Purkinje cell (primary cell): Measurements from ENCODE around the gene LRRC25. TPM values are rescaled to one million over a fixed set of nuclear protein-coding genes. Genes with fewer than 3 reads are reported as not detected.

Experiments
- polyA plus RNA-seq: library from polyadenylated mRNA; unstranded; fragments of >200 nt; fragmentation: Nextera tagmentation; gene quantifications from 2 replicates; pipeline ENCODE4 v1.2.1, GENCODE V29; 2014

LRRC25 gene
- not detected in 2 replicates for polyA plus RNA-seq

DNA sequence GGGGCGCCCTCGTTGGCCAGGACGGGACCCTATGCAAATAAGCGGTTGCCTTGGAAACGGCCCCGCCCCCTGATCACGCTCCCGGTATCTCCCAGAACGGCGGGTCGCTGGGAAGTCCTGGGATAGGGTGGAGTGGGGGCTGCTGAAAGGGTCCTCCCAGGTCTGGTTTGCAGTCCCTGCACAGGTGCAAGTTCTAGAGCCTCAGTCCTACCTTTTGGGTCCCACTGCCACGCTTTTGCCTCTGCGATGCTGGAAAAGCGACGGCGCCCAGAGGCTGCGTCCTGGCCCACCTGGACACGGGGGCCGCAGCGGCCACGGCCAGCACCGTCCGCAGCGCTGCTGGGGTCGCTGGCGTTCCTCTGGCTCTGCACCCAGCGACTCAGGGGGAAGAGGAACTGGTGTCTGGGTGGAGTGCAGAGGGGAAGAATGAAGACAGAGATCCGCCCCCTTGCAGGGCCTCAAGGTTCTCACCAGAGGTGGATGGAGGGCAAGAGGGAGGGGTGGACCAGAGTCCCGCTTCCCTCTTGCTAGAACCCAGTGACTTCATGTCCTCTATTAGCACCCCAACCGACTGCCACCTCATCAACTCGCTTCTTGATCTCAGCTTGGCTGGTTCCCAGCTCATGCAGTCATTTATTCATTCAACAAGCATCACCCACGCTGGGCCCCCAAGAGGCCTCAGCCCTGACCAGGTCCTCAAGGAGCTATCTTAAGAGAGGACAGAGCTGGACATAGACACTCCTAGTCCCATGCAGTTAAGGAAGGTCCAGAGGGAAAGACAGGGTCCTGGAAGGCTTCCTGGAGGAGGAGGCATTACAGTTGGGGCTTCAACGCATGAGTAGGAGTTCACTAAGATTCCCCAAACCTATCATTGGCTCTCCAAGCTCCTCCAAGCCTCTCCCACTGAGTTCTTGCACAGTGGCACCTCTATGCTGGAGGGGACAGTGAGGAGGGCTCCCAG, at the start of gene LRRC25:
Gene LRRC25, minus strand, starts transcription at position 381 of the 961 bp plus-strand sequence. CDS start 659 bp downstream, outside the sequence.

DNA sequence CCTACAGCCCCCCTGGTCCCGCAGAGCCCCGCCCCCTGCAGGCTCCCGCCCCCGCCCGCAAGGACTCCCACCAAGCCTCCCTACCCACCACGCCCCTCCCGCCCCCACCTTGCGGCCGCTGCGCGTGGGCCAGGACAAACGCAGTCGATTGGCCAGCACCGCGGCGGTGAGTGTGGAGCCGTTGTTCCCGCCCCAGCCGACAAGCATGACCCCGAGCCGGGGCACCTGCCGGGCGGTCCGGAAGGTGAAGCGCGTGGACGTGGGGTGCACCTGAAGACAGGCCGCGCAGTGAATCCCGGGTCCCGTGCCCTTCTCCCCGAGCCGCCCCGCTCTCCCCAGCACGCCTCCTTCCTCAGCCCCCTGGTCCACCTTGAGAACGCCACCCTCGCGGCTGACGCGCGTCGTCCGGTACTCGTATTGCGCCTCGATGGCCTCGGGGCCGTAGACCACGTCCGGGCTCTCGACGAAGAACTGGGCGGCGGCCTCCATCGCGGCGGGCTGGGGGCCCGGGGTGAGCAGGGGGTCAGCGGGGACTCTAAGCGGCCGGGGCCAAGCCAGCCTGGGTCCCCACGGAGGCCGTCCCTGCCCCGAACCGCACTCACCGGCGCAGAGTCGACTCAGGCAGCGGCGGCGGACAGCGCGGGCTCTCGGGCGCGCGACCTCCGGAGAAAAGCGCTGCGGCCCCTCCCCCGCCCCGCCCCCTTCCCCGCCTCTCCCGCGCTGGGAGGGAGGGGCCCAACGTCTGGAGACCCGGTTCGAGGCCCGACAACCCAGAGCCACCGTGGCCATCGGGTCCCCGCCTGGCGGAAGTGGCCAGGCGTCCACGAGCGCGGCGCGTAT, 40.3 kb upstream of the LRRC25 start, which contains the start of gene ISYNA1:
Gene ISYNA1, minus strand, starts transcription at position 643 of the 840 bp plus-strand sequence. Its CDS starts 154 bp downstream, at position 489.

DNA sequence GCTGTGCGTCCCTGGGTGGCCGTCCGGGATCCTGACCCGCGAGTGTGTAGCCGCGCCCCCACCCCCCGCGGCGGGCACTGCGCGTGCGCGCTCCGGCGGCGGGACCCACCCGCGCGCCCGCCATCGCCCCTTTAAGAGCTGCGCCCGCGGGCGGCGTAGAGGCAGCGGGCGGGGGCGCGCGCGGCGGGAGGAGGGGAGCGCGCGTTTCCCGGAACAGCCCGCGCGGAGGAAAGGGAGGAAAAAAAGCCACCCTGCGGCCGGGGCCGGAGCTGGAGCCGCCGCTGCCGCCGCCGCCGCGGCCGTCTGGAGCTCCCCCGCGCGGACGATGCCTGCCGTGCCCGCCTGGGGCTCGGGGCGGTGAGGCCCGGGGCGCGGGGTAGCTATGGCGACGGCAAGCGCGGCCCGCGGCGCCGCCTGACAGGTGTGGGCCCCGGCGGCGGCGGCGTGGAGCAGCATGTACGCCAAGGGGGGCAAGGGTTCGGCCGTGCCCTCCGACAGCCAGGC, 21.8 kb upstream of the LRRC25 start, which contains the start of gene SSBP4:
Gene SSBP4, plus strand, starts transcription at position 204 of the 504 bp plus-strand sequence. Its CDS starts 251 bp downstream, at position 455.

DNA sequence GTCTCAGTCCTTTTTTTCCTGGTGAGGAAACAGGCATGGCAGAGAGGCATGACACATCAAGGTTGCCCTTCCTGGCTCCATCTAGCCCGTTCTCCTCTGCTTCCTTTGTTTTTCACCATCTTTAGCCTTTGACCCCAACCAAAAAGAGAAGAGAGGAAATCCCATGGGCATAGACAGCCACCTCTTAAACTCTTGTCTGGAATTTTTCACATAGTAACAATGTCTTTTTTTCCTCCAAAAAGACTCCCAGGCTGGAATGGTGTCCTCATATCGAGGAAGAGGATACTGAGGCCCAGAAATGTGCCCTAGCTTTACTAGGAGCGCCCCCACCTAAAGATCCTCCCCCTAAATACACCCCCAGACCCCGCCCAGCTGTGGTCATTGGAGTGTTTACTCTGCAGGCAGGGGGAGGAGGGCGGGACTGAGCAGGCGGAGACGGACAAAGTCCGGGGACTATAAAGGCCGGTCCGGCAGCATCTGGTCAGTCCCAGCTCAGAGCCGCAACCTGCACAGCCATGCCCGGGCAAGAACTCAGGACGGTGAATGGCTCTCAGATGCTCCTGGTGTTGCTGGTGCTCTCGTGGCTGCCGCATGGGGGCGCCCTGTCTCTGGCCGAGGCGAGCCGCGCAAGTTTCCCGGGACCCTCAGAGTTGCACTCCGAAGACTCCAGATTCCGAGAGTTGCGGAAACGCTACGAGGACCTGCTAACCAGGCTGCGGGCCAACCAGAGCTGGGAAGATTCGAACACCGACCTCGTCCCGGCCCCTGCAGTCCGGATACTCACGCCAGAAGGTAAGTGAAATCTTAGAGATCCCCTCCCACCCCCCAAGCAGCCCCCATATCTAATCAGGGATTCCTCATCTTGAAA, 11.5 kb downstream of the LRRC25 start, which contains the start of gene GDF15:
Gene GDF15, plus strand, starts transcription at position 484 of the 868 bp plus-strand sequence. Its CDS starts 32 bp downstream, at position 516.

Other genes starting within 250 kb of the LRRC25 start
- 0.67 and 1.1 TPM in 2 replicates for gene PIK3R2, start 244.5 kb downstream of the LRRC25 start, polyA plus RNA-seq
- gene IFI30, start 223.8 kb downstream of the LRRC25 start, polyA plus RNA-seq = 0.28 TPM in 1 of 2 replicates, not detected in the other
- gene MPV17L2, start 204.4 kb downstream of the LRRC25 start, polyA plus RNA-seq = 4.5 and 7.4 TPM in 2 replicates
- gene RAB3A, start 193.6 kb downstream of the LRRC25 start, polyA plus RNA-seq = 66.7 and 126 TPM in 2 replicates
- gene PDE4C, start 171.2 kb downstream of the LRRC25 start, polyA plus RNA-seq = 0.36 TPM in 1 of 2 replicates, not detected in the other
- 0.04 TPM in 1 of 2 replicates, not detected in the other for gene IQCN, start 123.2 kb downstream of the LRRC25 start, polyA plus RNA-seq
- gene JUND, start 116.0 kb downstream of the LRRC25 start, polyA plus RNA-seq = 12.2 and 17.8 TPM in 2 replicates
- 33.9 and 44.0 TPM in 2 replicates for gene LSM4, start 74.5 kb downstream of the LRRC25 start, polyA plus RNA-seq
- 0.07 and 3.8 TPM in 2 replicates for gene PGPEP1, start 57.0 kb downstream of the LRRC25 start, polyA plus RNA-seq
- gene GDF15, start 11.5 kb downstream of the LRRC25 start, polyA plus RNA-seq = not detected in 2 replicates
- gene SSBP4, start 21.8 kb upstream of the LRRC25 start, polyA plus RNA-seq = 2.9 and 4.5 TPM in 2 replicates
- gene ISYNA1, start 40.5 kb upstream of the LRRC25 start, polyA plus RNA-seq = 0.62 and 3.5 TPM in 2 replicates
- gene ELL, start 124.4 kb upstream of the LRRC25 start, polyA plus RNA-seq = 0.71 TPM in 1 of 2 replicates, not detected in the other
- gene FKBP8, start 146.0 kb upstream of the LRRC25 start, polyA plus RNA-seq = 2.6 and 5.3 TPM in 2 replicates
- gene KXD1, start 160.2 kb upstream of the LRRC25 start, polyA plus RNA-seq = 12.6 and 16.0 TPM in 2 replicates
- gene UBA52, start 174.2 kb upstream of the LRRC25 start, polyA plus RNA-seq = 743 and 784 TPM in 2 replicates
- 8.0 and 27.2 TPM in 2 replicates for gene REX1BD, start 191.2 kb upstream of the LRRC25 start, polyA plus RNA-seq
- gene CRLF1, start 209.2 kb upstream of the LRRC25 start, polyA plus RNA-seq = 2.3 TPM in 1 of 2 replicates, not detected in the other
- 56.5 and 77.2 TPM in 2 replicates for gene TMEM59L, start 215.2 kb upstream of the LRRC25 start, polyA plus RNA-seq
- gene KLHL26, start 239.4 kb upstream of the LRRC25 start, polyA plus RNA-seq = 1.6 and 2.2 TPM in 2 replicates